ENCODE measurements around the gene UBXN1.

GRCh38 chr11:62712861-62713260 lies 34.0 kb upstream of the UBXN1 start:
- no peak for TF ChIP-seq POLR2AphosphoS5 (IDR thresholded peaks at IDR 0.05)
- TF ChIP-seq, protein P1, sequence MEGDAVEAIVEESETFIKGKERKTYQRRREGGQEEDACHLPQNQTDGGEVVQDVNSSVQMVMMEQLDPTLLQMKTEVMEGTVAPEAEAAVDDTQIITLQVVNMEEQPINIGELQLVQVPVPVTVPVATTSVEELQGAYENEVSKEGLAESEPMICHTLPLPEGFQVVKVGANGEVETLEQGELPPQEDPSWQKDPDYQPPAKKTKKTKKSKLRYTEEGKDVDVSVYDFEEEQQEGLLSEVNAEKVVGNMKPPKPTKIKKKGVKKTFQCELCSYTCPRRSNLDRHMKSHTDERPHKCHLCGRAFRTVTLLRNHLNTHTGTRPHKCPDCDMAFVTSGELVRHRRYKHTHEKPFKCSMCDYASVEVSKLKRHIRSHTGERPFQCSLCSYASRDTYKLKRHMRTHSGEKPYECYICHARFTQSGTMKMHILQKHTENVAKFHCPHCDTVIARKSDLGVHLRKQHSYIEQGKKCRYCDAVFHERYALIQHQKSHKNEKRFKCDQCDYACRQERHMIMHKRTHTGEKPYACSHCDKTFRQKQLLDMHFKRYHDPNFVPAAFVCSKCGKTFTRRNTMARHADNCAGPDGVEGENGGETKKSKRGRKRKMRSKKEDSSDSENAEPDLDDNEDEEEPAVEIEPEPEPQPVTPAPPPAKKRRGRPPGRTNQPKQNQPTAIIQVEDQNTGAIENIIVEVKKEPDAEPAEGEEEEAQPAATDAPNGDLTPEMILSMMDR (IDR thresholded peaks at IDR 0.05) = no peak
